SU-DHL-6 (cell line): ENCODE results near the gene TMEM18.

Experiments used
- H2AFZ ChIP-seq: fragments of 200-600 bp; sonication (generic); 2 replicates; pipeline ENCODE4 v1.6.1; 2014; ENCODE audit warnings: low read depth, mild to moderate bottlenecking, moderate library complexity, mixed read lengths, antibody characterized with exemption, low read length; ENCODE audit not compliant: severe bottlenecking
- H3F3A ChIP-seq: fragments of 200-600 bp; shearing (Covaris generic); 2 replicates; pipeline ENCODE4 v1.6.0; 2016; ENCODE audit warnings: antibody characterized with exemption, mild to moderate bottlenecking; ENCODE audit not compliant: insufficient read depth
- H3K27ac ChIP-seq: fragments of 200-600 bp; sonication (generic); 2 replicates; pipeline ENCODE4 v1.5.1; 2016; ENCODE audit warnings: low read depth, mild to moderate bottlenecking, low read length, moderate library complexity, mixed read lengths
- H3K27me3 ChIP-seq: fragments of 200-600 bp; sonication (generic), shearing (Covaris generic); 2 replicates; pipeline ENCODE4 v1.6.0; 2014; ENCODE audit warnings: mild to moderate bottlenecking, low read length
- H3K36me3 ChIP-seq: fragments of 200-600 bp; sonication (generic); 2 replicates; pipeline ENCODE4 v1.6.1; 2014; ENCODE audit warnings: mild to moderate bottlenecking, low read length, mixed read lengths
- H3K4me2 ChIP-seq: fragments of 300-600, 200-600 bp; shearing (Covaris generic), sonication (generic); 2 replicates; pipeline ENCODE4 v1.6.0; 2014; ENCODE audit warnings: low read length, low read depth, mild to moderate bottlenecking; ENCODE audit not compliant: poor library complexity, severe bottlenecking
- H3K4me3 ChIP-seq: fragments of 200-600 bp; sonication (generic); 2 replicates; pipeline ENCODE4 v1.5.1; 2014; ENCODE audit warnings: antibody characterized with exemption, low read length, mild to moderate bottlenecking, mixed read lengths; ENCODE audit not compliant: insufficient read depth, poor library complexity, severe bottlenecking
- H3K79me2 ChIP-seq: fragments of 200-600 bp; sonication (generic); 2 replicates; pipeline ENCODE4 v1.6.1; 2014; ENCODE audit warnings: mild to moderate bottlenecking, low read length, moderate library complexity; ENCODE audit not compliant: insufficient read depth
- H3K9ac ChIP-seq: fragments of 200-600 bp; sonication (generic); 2 replicates; pipeline ENCODE4 v1.7.0; 2014; ENCODE audit warnings: mild to moderate bottlenecking, low read length
- H3K9me2 ChIP-seq: fragments of 200-600 bp; sonication (generic); replicated peaks from 2 replicates; pipeline ENCODE4 v1.6.1; 2014; ENCODE audit warnings: low read length; ENCODE audit not compliant: insufficient read depth
- H3K9me3 ChIP-seq: fragments of 200-600 bp; sonication (generic); 2 replicates; pipeline ENCODE4 v1.6.1; 2014; ENCODE audit warnings: low read length, mixed read lengths; ENCODE audit not compliant: insufficient read depth
- H4K20me1 ChIP-seq: fragments of 200-600 bp; sonication (generic); 2 replicates; pipeline ENCODE4 v1.6.1; 2014; ENCODE audit warnings: low read depth, mild to moderate bottlenecking, antibody characterized with exemption, low read length, moderate library complexity, mixed read lengths
- CTCF ChIP-seq: fragments of 200-600 bp; sonication (generic); IDR thresholded peaks from one replicate; pipeline ENCODE4 v1.5.1; 2017; ENCODE audit warnings: antibody characterized with exemption, mild to moderate bottlenecking, low read length, moderate library complexity; ENCODE audit not compliant: insufficient read depth, poor library complexity, severe bottlenecking
- EZH2phosphoT487 ChIP-seq: fragments of 200-600 bp; sonication (generic), shearing (Covaris generic); conservative IDR thresholded peaks from 2 replicates; pipeline ENCODE4 v1.6.1; 2018; ENCODE audit warnings: mild to moderate bottlenecking, antibody characterized with exemption, low read length, moderate library complexity, mixed read lengths

TMEM18 gene

DNA sequence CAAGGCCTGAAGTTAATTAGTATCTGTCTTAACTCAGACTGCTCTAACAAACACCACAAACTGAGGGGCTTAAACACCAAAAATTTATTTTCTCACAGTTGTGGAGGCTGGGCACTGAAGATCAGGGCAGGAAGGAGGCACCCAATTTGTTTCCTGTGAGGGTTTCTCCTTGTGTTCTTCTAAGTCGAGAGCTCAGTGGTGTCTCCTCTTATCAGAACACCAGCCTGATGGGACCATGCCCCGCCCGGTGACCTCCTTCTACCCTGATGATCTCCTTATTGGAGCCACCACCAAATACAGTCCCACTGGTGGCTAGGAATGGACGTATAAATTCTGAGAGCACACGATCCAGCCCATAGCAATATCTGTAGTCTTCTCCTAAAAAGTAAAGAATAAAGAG is 20.5 kb downstream of the TMEM18 start:
- Histone ChIP-seq H3F3A (no peaks in the 10 kb centered on the region), H3K27ac (no peak overlapping the region), H3K9me2 (no peaks in the 10 kb centered on the region), H4K20me1 (no peaks in the 10 kb centered on the region), H3K79me2 (no peaks in the 10 kb centered on the region), H3K9me3 (no peaks in the 10 kb centered on the region), H3K4me3 (no peak overlapping the region), H3K27me3 (no peaks in the 10 kb centered on the region), H3K4me2 (no peak overlapping the region), H3K36me3 (no peaks in the 10 kb centered on the region), H3K9ac (no peak overlapping the region), H2AFZ (no peak overlapping the region)
- TF ChIP-seq CTCF (no peak), EZH2phosphoT487 (no peak)

- no peak overlapping the region for H3K4me3 ChIP-seq
- H3K27me3 ChIP-seq: no peaks in the 10 kb centered on the region
- H3K27ac ChIP-seq: no peak overlapping the region
- no peaks in the 10 kb centered on the region for H4K20me1 ChIP-seq
- no peaks in the 10 kb centered on the region for H3K9me2 ChIP-seq
- no peaks in the 10 kb centered on the region for H3F3A ChIP-seq
- no peaks in the 10 kb centered on the region for H3K79me2 ChIP-seq
- H3K36me3 ChIP-seq: no peaks in the 10 kb centered on the region
- H3K4me2 ChIP-seq: no peak overlapping the region
- H3K9ac ChIP-seq: no peak overlapping the region
- no peak overlapping the region for H2AFZ ChIP-seq
- no peaks in the 10 kb centered on the region for H3K9me3 ChIP-seq
- TF ChIP-seq EZH2phosphoT487 (no peak), CTCF (no peak)
These were observed 21.6 kb downstream of the TMEM18 start for GRCh38 chr2:655626-656025.

- Histone ChIP-seq H3K27me3 (no peaks in the 10 kb centered on the region), H3K4me3 (no peak overlapping the region), H3K4me2 (no peak overlapping the region), H4K20me1 (no peaks in the 10 kb centered on the region), H3F3A (no peaks in the 10 kb centered on the region), H3K9ac (no peak overlapping the region), H3K9me2 (no peaks in the 10 kb centered on the region), H3K9me3 (no peaks in the 10 kb centered on the region), H3K79me2 (no peaks in the 10 kb centered on the region), H2AFZ (no peak overlapping the region), H3K36me3 (no peaks in the 10 kb centered on the region), H3K27ac (no peak overlapping the region)
- no peak for TF ChIP-seq EZH2phosphoT487
- no peak for TF ChIP-seq CTCF
These were observed 22.3 kb downstream of the TMEM18 start for GRCh38 chr2:654896-655295.
